Karpas-422 (cell line): ENCODE data around the gene ABCC12. TPM values are rescaled to one million over a fixed set of nuclear protein-coding genes. Genes with fewer than 3 reads are reported as not detected.
"Not testable (repeated sequence)": the region's sequence is repeated elsewhere in the genome, so short reads cannot be mapped to it uniquely, and the experiment has no call there.

Experiments
- DNase-seq: peaks from one replicate; pipeline ENCODE4 v3.0.0-alpha.2; 2015
- H2AFZ ChIP-seq: fragments of 200-600 bp; sonication (generic); 2 replicates; pipeline ENCODE4 v1.6.1; 2014; ENCODE audit warnings: antibody characterized with exemption, low read length, mixed read lengths
- H3K27ac ChIP-seq: fragments of 200-600 bp; sonication (generic); 2 replicates; pipeline ENCODE4 v1.5.1; 2014; ENCODE audit warnings: mild to moderate bottlenecking, low read length, moderate library complexity
- H3K27me3 ChIP-seq: fragments of 200-600 bp; sonication (generic); 2 replicates; pipeline ENCODE4 v1.6.1; 2014; ENCODE audit warnings: low read length, mixed read lengths
- H3K36me3 ChIP-seq: fragments of 200-600 bp; sonication (generic); 2 replicates; pipeline ENCODE4 v1.6.1; 2014; ENCODE audit warnings: low read length, mixed read lengths; ENCODE audit not compliant: insufficient read depth
- H3K4me1 ChIP-seq: fragments of 200-600 bp; sonication (generic); 2 replicates; pipeline ENCODE4 v1.6.1; 2014; ENCODE audit warnings: mild to moderate bottlenecking, low read length, mixed read lengths
- H3K4me2 ChIP-seq: fragments of 200-600 bp; sonication (generic); 2 replicates; pipeline ENCODE4 v1.6.1; 2014; ENCODE audit warnings: low read length, low read depth, mild to moderate bottlenecking; ENCODE audit not compliant: poor library complexity, severe bottlenecking
- H3K4me3 ChIP-seq: fragments of 200-600 bp; sonication (generic); 2 replicates; pipeline ENCODE4 v1.5.1; 2014; ENCODE audit warnings: mild to moderate bottlenecking, antibody characterized with exemption, low read length, mixed read lengths
- H3K79me2 ChIP-seq: fragments of 200-600 bp; sonication (generic); 2 replicates; pipeline ENCODE4 v1.6.1; 2014; ENCODE audit warnings: mild to moderate bottlenecking, low read length, mixed read lengths
- H3K9ac ChIP-seq: fragments of 200-600 bp; sonication (generic); 2 replicates; pipeline ENCODE4 v1.6.0; 2014; ENCODE audit warnings: low read length
- H3K9me2 ChIP-seq: fragments of 200-600 bp; sonication (generic), shearing (Covaris generic); replicated peaks from 2 replicates; pipeline ENCODE4 v1.6.0; 2014; ENCODE audit warnings: mild to moderate bottlenecking, low read length, moderate library complexity; ENCODE audit not compliant: insufficient read depth
- H3K9me3 ChIP-seq: fragments of 300-700, 200-600 bp; sonication (generic); 2 replicates; pipeline ENCODE4 v1.6.1; 2014; ENCODE audit warnings: low read length, mixed read lengths
- H4K20me1 ChIP-seq: fragments of 200-600 bp; sonication (generic); 2 replicates; pipeline ENCODE4 v1.6.1; 2014; ENCODE audit warnings: mild to moderate bottlenecking, antibody characterized with exemption, low read length, low read depth; ENCODE audit not compliant: insufficient read depth
- total RNA-seq: library from RNA; depleted of rRNA; stranded (reverse); fragments of >200 nt; shearing (Covaris generic); gene quantifications from 2 replicates; pipeline ENCODE4 v1.2.3, GENCODE V29; 2014; ENCODE audit warnings: low replicate concordance

The ABCC12 gene
- total RNA-seq, 1 experiment from 2014 or later: 0.86 TPM

- Histone ChIP-seq H3K4me3 (no peak overlapping the region), H3K9ac (no peak overlapping the region), H3K36me3 (no peaks in the 10 kb centered on the region), H3K79me2 (no peaks in the 10 kb centered on the region), H3K9me2 (no peaks in the 10 kb centered on the region), H3K4me2 (no peak overlapping the region), H3K27ac (no peak overlapping the region), H3K4me1 (peaks cover 3% of the 10 kb centered on the region; the same call in 1 of the 2 replicates), H4K20me1 (no peaks in the 10 kb centered on the region), H3K27me3 (no peaks in the 10 kb centered on the region), H3K9me3 (no peaks in the 10 kb centered on the region), H2AFZ (no peak overlapping the region)
- peak; percentile 66 for DNase-seq
These were observed 32.8 kb upstream of the ABCC12 start for GRCh38 chr16:48188449-48189102.

- Histone ChIP-seq H3K4me3 (no peak overlapping the region), H3K9me3 (no peaks in the 10 kb centered on the region), H3K9me2 (no peaks in the 10 kb centered on the region), H3K27me3 (no peaks in the 10 kb centered on the region), H3K79me2 (no peaks in the 10 kb centered on the region), H3K9ac (no peak overlapping the region), H3K27ac (no peak overlapping the region), H3K4me1 (peaks cover 8% of the 10 kb centered on the region), H3K4me2 (no peak overlapping the region), H2AFZ (no peak overlapping the region), H4K20me1 (no peaks in the 10 kb centered on the region), H3K36me3 (no peaks in the 10 kb centered on the region)
- no peak for DNase-seq
These were observed 32.0 kb upstream of the ABCC12 start for GRCh38 chr16:48187779-48188178.

- Histone ChIP-seq H3K9ac (no peak overlapping the region), H3K4me3 (no peak overlapping the region), H3K9me3 (no peaks in the 10 kb centered on the region), H3K9me2 (no peaks in the 10 kb centered on the region), H3K79me2 (no peaks in the 10 kb centered on the region), H3K27ac (no peak overlapping the region), H2AFZ (no peak overlapping the region), H3K4me1 (peaks cover 9% of the 10 kb centered on the region), H4K20me1 (no peaks in the 10 kb centered on the region), H3K27me3 (no peaks in the 10 kb centered on the region), H3K36me3 (no peaks in the 10 kb centered on the region), H3K4me2 (no peak overlapping the region)
- no peak for DNase-seq
These were observed 28.9 kb upstream of the ABCC12 start for GRCh38 chr16:48184681-48185080.

- Histone ChIP-seq H3K9me2 (no peaks in the 10 kb centered on the region), H4K20me1 (no peaks in the 10 kb centered on the region), H3K4me3 (no peak overlapping the region), H3K36me3 (no peaks in the 10 kb centered on the region), H3K9me3 (no peaks in the 10 kb centered on the region), H3K4me1 (peaks cover 6% of the 10 kb centered on the region; the same call in 1 of the 2 replicates), H3K79me2 (no peaks in the 10 kb centered on the region), H3K27ac (no peak overlapping the region), H3K27me3 (no peaks in the 10 kb centered on the region), H3K9ac (no peak overlapping the region), H2AFZ (no peak overlapping the region), H3K4me2 (no peak overlapping the region)
- no peak for DNase-seq
These were observed 27.3 kb upstream of the ABCC12 start for GRCh38 chr16:48182979-48183537.

- not testable (repeated sequence) for H3K36me3 ChIP-seq, H3K9me3 ChIP-seq, H3K9me2 ChIP-seq, H3K4me3 ChIP-seq, H3K4me1 ChIP-seq, H3K9ac ChIP-seq, H3K4me2 ChIP-seq, H4K20me1 ChIP-seq, DNase-seq, H2AFZ ChIP-seq, H3K27me3 ChIP-seq, H3K79me2 ChIP-seq, H3K27ac ChIP-seq
These were observed 26.1 kb upstream of the ABCC12 start for GRCh38 chr16:48181746-48182520.

GRCh38 chr16:48180868-48181480 lies 25.2 kb upstream of the ABCC12 start:
- no peak overlapping the region for H3K27ac ChIP-seq
- H3K9me3 ChIP-seq: no peaks in the 10 kb centered on the region
- peaks cover 6% of the 10 kb centered on the region; the same call in 1 of the 2 replicates for H3K4me1 ChIP-seq
- H3K79me2 ChIP-seq: no peaks in the 10 kb centered on the region
- H3K9ac ChIP-seq: no peak overlapping the region
- H3K4me3 ChIP-seq: no peak overlapping the region
- H3K4me2 ChIP-seq: no peak overlapping the region
- H3K36me3 ChIP-seq: no peaks in the 10 kb centered on the region
- no peaks in the 10 kb centered on the region for H3K27me3 ChIP-seq
- H4K20me1 ChIP-seq: no peaks in the 10 kb centered on the region
- H3K9me2 ChIP-seq: no peaks in the 10 kb centered on the region
- no peak for DNase-seq
- no peak overlapping the region for H2AFZ ChIP-seq

- peaks cover 6% of the 10 kb centered on the region for H3K4me1 ChIP-seq
- H3K4me3 ChIP-seq: no peak overlapping the region
- no peak for DNase-seq
- no peak overlapping the region for H3K27ac ChIP-seq
- no peak overlapping the region for H3K4me2 ChIP-seq
- H3K9ac ChIP-seq: no peak overlapping the region
- no peaks in the 10 kb centered on the region for H3K9me3 ChIP-seq
- no peaks in the 10 kb centered on the region for H4K20me1 ChIP-seq
- no peaks in the 10 kb centered on the region for H3K27me3 ChIP-seq
- H3K79me2 ChIP-seq: no peaks in the 10 kb centered on the region
- H3K9me2 ChIP-seq: no peaks in the 10 kb centered on the region
- no peaks in the 10 kb centered on the region for H3K36me3 ChIP-seq
- no peak overlapping the region for H2AFZ ChIP-seq
These were observed 21.0 kb upstream of the ABCC12 start for GRCh38 chr16:48176635-48177408.
